HepG2 (cell line): ENCODE results near the gene CDC27. TPM values are rescaled to one million over a fixed set of nuclear protein-coding genes. Genes with fewer than 3 reads are reported as not detected.

Experiments
- AFF4 ChIP-seq: sonication (generic); formaldehyde crosslinking; IDR thresholded peaks from 2 replicates; pipeline ENCODE4 v1.4.0; 2020; ENCODE audit warnings: missing genetic modification reagents
- CENPBD1 ChIP-seq: sonication (generic); formaldehyde crosslinking; IDR thresholded peaks from 2 replicates; pipeline ENCODE4 v1.8.0; 2022; ENCODE audit warnings: missing genetic modification reagents, low read depth, mild to moderate bottlenecking, borderline replicate concordance
- DMAP1 ChIP-seq: IDR thresholded peaks from 2 replicates; pipeline ENCODE4 v1.6.1; 2016
- FOXK1 ChIP-seq: sonication (generic); formaldehyde crosslinking; IDR thresholded peaks from 2 replicates; pipeline ENCODE4 v1.4.0; 2020; ENCODE audit warnings: low read depth, missing genetic modification reagents, borderline replicate concordance
- HDAC2 ChIP-seq: sonication (generic); formaldehyde crosslinking; IDR thresholded peaks from 2 replicates; pipeline ENCODE4 v1.4.0; 2020; ENCODE audit warnings: missing genetic modification reagents
- HIVEP1 ChIP-seq: sonication (generic); formaldehyde crosslinking; IDR thresholded peaks from 2 replicates; pipeline ENCODE4 v1.4.0; 2020; ENCODE audit warnings: mild to moderate bottlenecking, missing genetic modification reagents
- HNF1B ChIP-seq: sonication (generic); formaldehyde crosslinking; IDR thresholded peaks from 2 replicates; pipeline ENCODE4 v1.5.1; 2020; ENCODE audit warnings: mild to moderate bottlenecking, moderate library complexity, missing genetic modification reagents
- KAT8 ChIP-seq: IDR thresholded peaks from 2 replicates; pipeline ENCODE4 v1.6.1; 2016; ENCODE audit warnings: missing genetic modification reagents, missing compliant biosample characterization
- MTA3 ChIP-seq: sonication (generic); formaldehyde crosslinking; IDR thresholded peaks from 2 replicates; pipeline ENCODE4 v1.4.0; 2020; ENCODE audit warnings: missing genetic modification reagents
- NFYB ChIP-seq: sonication (generic); formaldehyde crosslinking; IDR thresholded peaks from 2 replicates; pipeline ENCODE4 v1.4.0; 2020; ENCODE audit warnings: missing genetic modification reagents
- PHF8 ChIP-seq: sonication (generic); formaldehyde crosslinking; IDR thresholded peaks from 2 replicates; pipeline ENCODE4 v1.5.0; 2020; ENCODE audit warnings: missing genetic modification reagents
- PITX1 ChIP-seq: sonication (generic); formaldehyde crosslinking; IDR thresholded peaks from 2 replicates; pipeline ENCODE4 v1.5.1; 2020; ENCODE audit warnings: mild to moderate bottlenecking, missing genetic modification reagents
- POLR2AphosphoS5 ChIP-seq: IDR thresholded peaks from 2 replicates; pipeline ENCODE4 v1.6.1; 2012; ENCODE audit warnings: low read depth, low read length
- ZHX1 ChIP-seq: sonication (generic); formaldehyde crosslinking; IDR thresholded peaks from 2 replicates; pipeline ENCODE4 v1.8.1; 2022; ENCODE audit warnings: low read depth, mild to moderate bottlenecking, missing genetic modification reagents
- ZIK1 ChIP-seq: sonication (generic); formaldehyde crosslinking; IDR thresholded peaks from 2 replicates; pipeline ENCODE4 v1.5.0; 2020; ENCODE audit warnings: mild to moderate bottlenecking, low read depth, missing genetic modification reagents, borderline replicate concordance
- ZNF580 ChIP-seq: IDR thresholded peaks from 2 replicates; pipeline ENCODE4 v1.6.1; 2016; ENCODE audit warnings: low read depth, borderline replicate concordance
- ZNF614 ChIP-seq: IDR thresholded peaks from 2 replicates; pipeline ENCODE4 v1.6.1; 2018; ENCODE audit warnings: missing biosample characterization, missing genetic modification reagents, inconsistent platforms, borderline replicate concordance
- ZNF709 ChIP-seq: sonication (generic); formaldehyde crosslinking; IDR thresholded peaks from 2 replicates; pipeline ENCODE4 v1.5.0; 2020; ENCODE audit warnings: mild to moderate bottlenecking, missing genetic modification reagents
- ZNF768 ChIP-seq: sonication (generic); formaldehyde crosslinking; IDR thresholded peaks from 2 replicates; pipeline ENCODE4 v1.4.0; 2020; ENCODE audit warnings: missing genetic modification reagents
- ZZZ3 ChIP-seq: sonication (generic); formaldehyde crosslinking; IDR thresholded peaks from 2 replicates; pipeline ENCODE4 v1.4.0; 2020; ENCODE audit warnings: missing genetic modification reagents, mild to moderate bottlenecking, borderline replicate concordance
- polyA plus RNA-seq, 8 experiments: library from polyadenylated mRNA; depleted of rRNA in 3 of 8; stranded (reverse) in 7 of 8; unstranded in 1 of 8; fragments of >200 nt; fragmentation: Illumina TruSeq in 4 of 8; extraction: Trizol in 4 of 8; gene quantifications; 2 replicates each; pipeline versions ENCODE4 v1.2.1 to v1.2.3, GENCODE V29; 2011 to 2016; ENCODE audit warnings: low read depth in 4 of 8, missing spikeins in 1 of 8, mixed read lengths in 1 of 8; ENCODE audit not compliant: insufficient read depth in 1 of 8
- total RNA-seq, 5 experiments: library from RNA; depleted of rRNA; stranded (reverse); fragments of >200 nt; fragmentation: Illumina TruSeq; extraction: Trizol; gene quantifications; 2 replicates each; pipeline ENCODE4 v1.2.3, GENCODE V29; 2016; ENCODE audit warnings: low read depth in 1 of 5

The CDC27 gene
- total and polyA plus RNA-seq, 2 of the 13 experiments (the other 11 are each of a cell fraction or from before 2014, with no cell fraction given) = 80.7 to 102 TPM

GRCh38 chr17:47099987-47100711 is 88.9 kb downstream of the CDC27 start (continued):
- TF ChIP-seq ZZZ3 (CRISPR knock-in tag) (0 out of 2 replicates have a peak, but pooled peaks have one; percentile 43), MTA3 (no peak), PITX1 (CRISPR knock-in tag) (peak; percentile 62; the same call in 1 of the 2 replicates), FOXK1 (0 out of 2 replicates have a peak, but pooled peaks have one; percentile 54), ZNF768 (CRISPR knock-in tag) (peak; percentile 65; the same call in 1 of the 2 replicates), ZIK1 (peak; percentile 59; the same call in 1 of the 2 replicates), ZHX1 (CRISPR knock-in tag) (0 out of 2 replicates have a peak, but pooled peaks have one; percentile 43), POLR2AphosphoS5 (peak; percentile 87), ZNF614 (peak; percentile 60; the same call in 1 of the 2 replicates), NFYB (CRISPR knock-in tag) (peak; percentile 99), HIVEP1 (CRISPR knock-in tag) (peak; percentile 56), CENPBD1 (CRISPR knock-in tag) (no peak), ZNF709 (CRISPR knock-in tag) (0 out of 2 replicates have a peak, but pooled peaks have one; percentile 26), HNF1B (CRISPR knock-in tag) (peak; percentile 70), KAT8 (peak; percentile 93), DMAP1 (CRISPR knock-in tag) (peak; percentile 69), ZNF580 (CRISPR knock-in tag) (peak; percentile 31; the same call in 1 of the 2 replicates), PHF8 (CRISPR knock-in tag) (peak; percentile 91), AFF4 (CRISPR knock-in tag) (0 out of 2 replicates have a peak, but pooled peaks have one; percentile 34), HDAC2 (CRISPR knock-in tag) (peak; percentile 71; the same call in 1 of the 2 replicates)
